Suprapubic skin (tissue), 4 donors: ENCODE measurements around the gene ACOX1.
"Not testable (repeated sequence)": the region's sequence is repeated elsewhere in the genome, so short reads cannot be mapped to it uniquely, and the experiment has no call there.

ENCODE experiments used
- EP300 ChIP-seq: sonication (generic); formaldehyde crosslinking; IDR thresholded peaks from one replicate; pipeline ENCODE4 v1.6.1; 2017; ENCODE audit warnings: antibody characterized with exemption
- POLR2A ChIP-seq, 2 donors: fragments of 450-650 bp; IDR thresholded peaks; one replicate each; pipeline ENCODE4 v1.6.1; 2017; ENCODE audit warnings: antibody characterized with exemption in 2 of 2, mild to moderate bottlenecking in 2 of 2, moderate library complexity in 2 of 2
- POLR2AphosphoS5 ChIP-seq, 3 donors: sonication (generic); formaldehyde crosslinking; IDR thresholded peaks; one replicate each; pipeline ENCODE4 v1.6.1; 2017; ENCODE audit warnings: antibody characterized with exemption in 3 of 3
- TF ChIP-seq, protein P1 (sequence below), 2 donors: fragments of 200-600 bp in 1 of 2; fragments of 450-650 bp in 1 of 2; sonication (generic) in 1 of 2; IDR thresholded peaks; one replicate each; pipeline ENCODE4 v1.5.1; 2016 to 2019; ENCODE audit warnings: antibody characterized with exemption in 2 of 2, mild to moderate bottlenecking in 1 of 2, moderate library complexity in 1 of 2

DNA sequence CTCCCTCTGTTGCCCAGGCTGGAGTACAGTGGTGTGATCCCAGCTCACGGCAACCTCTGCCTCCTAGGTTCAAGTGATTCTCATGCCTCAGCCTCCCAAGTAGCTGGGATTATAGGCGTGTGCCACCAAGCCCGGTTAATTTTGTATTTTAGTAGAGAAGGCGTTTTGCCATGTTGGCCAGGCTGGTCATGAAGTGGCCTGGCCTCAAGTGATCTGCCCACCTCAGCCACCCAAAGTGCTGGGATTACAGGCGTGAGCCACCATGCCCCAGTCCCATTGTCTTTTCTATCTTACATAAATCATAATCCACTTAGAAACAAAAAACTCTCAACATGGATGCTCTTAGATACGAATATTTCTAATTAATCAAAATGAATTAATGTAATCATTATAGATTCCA lies 3.8 kb downstream of the ACOX1 start:
- TF ChIP-seq, protein P1, sequence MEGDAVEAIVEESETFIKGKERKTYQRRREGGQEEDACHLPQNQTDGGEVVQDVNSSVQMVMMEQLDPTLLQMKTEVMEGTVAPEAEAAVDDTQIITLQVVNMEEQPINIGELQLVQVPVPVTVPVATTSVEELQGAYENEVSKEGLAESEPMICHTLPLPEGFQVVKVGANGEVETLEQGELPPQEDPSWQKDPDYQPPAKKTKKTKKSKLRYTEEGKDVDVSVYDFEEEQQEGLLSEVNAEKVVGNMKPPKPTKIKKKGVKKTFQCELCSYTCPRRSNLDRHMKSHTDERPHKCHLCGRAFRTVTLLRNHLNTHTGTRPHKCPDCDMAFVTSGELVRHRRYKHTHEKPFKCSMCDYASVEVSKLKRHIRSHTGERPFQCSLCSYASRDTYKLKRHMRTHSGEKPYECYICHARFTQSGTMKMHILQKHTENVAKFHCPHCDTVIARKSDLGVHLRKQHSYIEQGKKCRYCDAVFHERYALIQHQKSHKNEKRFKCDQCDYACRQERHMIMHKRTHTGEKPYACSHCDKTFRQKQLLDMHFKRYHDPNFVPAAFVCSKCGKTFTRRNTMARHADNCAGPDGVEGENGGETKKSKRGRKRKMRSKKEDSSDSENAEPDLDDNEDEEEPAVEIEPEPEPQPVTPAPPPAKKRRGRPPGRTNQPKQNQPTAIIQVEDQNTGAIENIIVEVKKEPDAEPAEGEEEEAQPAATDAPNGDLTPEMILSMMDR (IDR thresholded peaks at IDR 0.05), result not testable (repeated sequence)
- not testable (repeated sequence) for TF ChIP-seq POLR2A (IDR thresholded peaks at IDR 0.05); EP300; POLR2AphosphoS5 (IDR thresholded peaks at IDR 0.05)
